Measurements from ENCODE around the gene VWA8. TPM values are rescaled to one million over a fixed set of nuclear protein-coding genes. Genes with fewer than 3 reads are reported as not detected.
A peak's percentile ranks its signal among the peaks of the same experiment; 100 is the strongest.

The VWA8 gene
- total RNA-seq, 1 experiment from 2014 or later, result 22.6 TPM

DNA sequence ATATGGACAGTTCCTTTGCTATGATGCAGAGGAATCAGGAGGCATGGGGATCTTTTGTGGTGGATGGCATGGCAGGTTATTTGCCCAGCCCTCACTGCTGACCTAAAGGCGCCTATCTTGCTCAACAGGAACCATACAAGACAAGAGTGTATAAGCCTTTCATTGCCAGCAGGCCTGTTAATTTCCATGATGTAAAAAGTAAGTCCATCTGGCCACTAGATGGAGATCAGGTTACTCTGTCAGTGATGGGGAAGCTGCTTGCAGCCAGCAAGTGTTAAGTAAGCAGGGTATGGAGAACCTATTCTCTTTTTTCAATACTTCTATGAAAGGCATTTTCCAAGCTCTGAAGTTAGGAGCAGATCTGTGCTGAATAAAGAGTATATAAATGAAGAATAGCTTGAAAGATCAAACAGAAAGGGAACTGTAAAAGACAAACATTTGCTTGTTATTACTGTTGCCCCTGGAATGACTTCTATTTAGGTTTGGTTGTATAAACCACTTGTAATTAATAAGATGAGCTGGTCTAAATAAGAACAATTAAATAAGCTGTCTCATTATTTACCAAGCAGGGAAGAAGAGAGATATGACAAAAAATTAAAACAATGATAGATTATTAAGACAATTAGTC, 292.7 kb downstream of the VWA8 start:
- ATAC-seq (peak; percentile 98), DNase-seq (ENCODE audit: low read depth, low spot score) (peak; percentile 86)
- peak; percentile 90 for TF ChIP-seq RAD21 (IDR thresholded peaks at IDR 0.05; ENCODE audit: low read depth)
- no peak for TF ChIP-seq ZNF274 (IDR thresholded peaks at IDR 0.05; ENCODE audit: low read depth, low read length)
- no peak for TF ChIP-seq POLR2AphosphoS5 (IDR thresholded peaks at IDR 0.05; ENCODE audit: low read depth, low read length)
- TF ChIP-seq EGR1 (IDR thresholded peaks at IDR 0.05; ENCODE audit: low read depth), result no peak
- TF ChIP-seq, protein P1, sequence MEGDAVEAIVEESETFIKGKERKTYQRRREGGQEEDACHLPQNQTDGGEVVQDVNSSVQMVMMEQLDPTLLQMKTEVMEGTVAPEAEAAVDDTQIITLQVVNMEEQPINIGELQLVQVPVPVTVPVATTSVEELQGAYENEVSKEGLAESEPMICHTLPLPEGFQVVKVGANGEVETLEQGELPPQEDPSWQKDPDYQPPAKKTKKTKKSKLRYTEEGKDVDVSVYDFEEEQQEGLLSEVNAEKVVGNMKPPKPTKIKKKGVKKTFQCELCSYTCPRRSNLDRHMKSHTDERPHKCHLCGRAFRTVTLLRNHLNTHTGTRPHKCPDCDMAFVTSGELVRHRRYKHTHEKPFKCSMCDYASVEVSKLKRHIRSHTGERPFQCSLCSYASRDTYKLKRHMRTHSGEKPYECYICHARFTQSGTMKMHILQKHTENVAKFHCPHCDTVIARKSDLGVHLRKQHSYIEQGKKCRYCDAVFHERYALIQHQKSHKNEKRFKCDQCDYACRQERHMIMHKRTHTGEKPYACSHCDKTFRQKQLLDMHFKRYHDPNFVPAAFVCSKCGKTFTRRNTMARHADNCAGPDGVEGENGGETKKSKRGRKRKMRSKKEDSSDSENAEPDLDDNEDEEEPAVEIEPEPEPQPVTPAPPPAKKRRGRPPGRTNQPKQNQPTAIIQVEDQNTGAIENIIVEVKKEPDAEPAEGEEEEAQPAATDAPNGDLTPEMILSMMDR (IDR thresholded peaks at IDR 0.05 in 2 of 3, conservative IDR thresholded peaks at IDR 0.05 in 1 of 3; ENCODE audit: borderline replicate concordance in 1 of 3, insufficient read depth in 1 of 3, low read depth in 2 of 3, low read length in 2 of 3), result peak; percentile 62 to 82 (median 70)
- no peak for TF ChIP-seq EZH2phosphoT487 (IDR thresholded peaks at IDR 0.05; ENCODE audit: borderline replicate concordance)
- TF ChIP-seq SIN3A (IDR thresholded peaks at IDR 0.05; ENCODE audit: low read depth), result no peak
- peak; percentile 55 for TF ChIP-seq SP1 (IDR thresholded peaks at IDR 0.05; ENCODE audit: low read depth)
- TF ChIP-seq ELF1 (IDR thresholded peaks at IDR 0.05; ENCODE audit: borderline replicate concordance, low read depth), result no peak
- no peak for TF ChIP-seq MAX (IDR thresholded peaks at IDR 0.05)
- Histone ChIP-seq H3K27me3 (ENCODE audit: insufficient read depth, low read length) (no peaks in the 10 kb centered on the region), H3K27ac (ENCODE audit: low read depth, low read length) (no peak overlapping the region), H3K4me3 (replicated peaks in 1 of 2; ENCODE audit: low read depth in 1 of 2, low read length in 2 of 2) (no peak overlapping the region), H3K9me3 (ENCODE audit: control insufficient read depth in 1 of 2, insufficient read depth in 1 of 2, low read depth in 1 of 2, low read length in 2 of 2) (no peaks in the 10 kb centered on the region), H3K79me2 (ENCODE audit: insufficient read depth, low read length) (no peaks in the 10 kb centered on the region), H3K9me2 (ENCODE audit: insufficient read depth) (no peaks in the 10 kb centered on the region), H3K36me3 (ENCODE audit: control insufficient read depth in 1 of 2, insufficient read depth in 2 of 2, low read length in 2 of 2) (no peaks in the 10 kb centered on the region), H4K20me1 (ENCODE audit: insufficient read depth) (no peaks in the 10 kb centered on the region), H3K9ac (ENCODE audit: low read length) (no peak overlapping the region), H2AFZ (ENCODE audit: low read depth, low read length, poor library complexity, severe bottlenecking) (no peak overlapping the region), H3K4me2 (ENCODE audit: low read length) (no peak overlapping the region; the same call in 1 of the 2 replicates), H3K4me1 (ENCODE audit: control insufficient read depth in 1 of 2, insufficient read depth in 2 of 2, low read length in 2 of 2) (peaks cover 4 to 9% of the 10 kb centered on the region in 2 experiments; a peak in 3 of 4 replicates)
- ChIA-PET RAD21 (ENCODE audit: low non-redundant PET in 1 of 2, low total read pairs in 2 of 2, uncharacterized antibody in 2 of 2, unreplicated experiment in 2 of 2) (no interaction called here), POLR2A (interaction anchor here (2.0 kb wide), 1 partner anchor 15 kb away, joined by 7 read pairs; no protein-coding TSS in a partner anchor), CTCF (interaction anchor here (0.6 to 3.8 kb wide), 19 partner anchors 10 to 603 kb away, joined by 3 to 20 read pairs (median 4); partner anchors contain the start of gene AKAP11)
- no TSS peak for BruUV-seq (replicated peaks)
- intact Hi-C loops (cut with micrococcal nuclease), result loop anchor here (1.0 to 5.0 kb wide), 4 partner anchors 289 to 549 kb away; partner anchors contain the start of gene DGKH

Data from HCT116 (cell line).